ENCODE data around the gene PRKCI. TPM values are rescaled to one million over a fixed set of nuclear protein-coding genes. Genes with fewer than 3 reads are reported as not detected.

PRKCI gene
- total and polyA plus RNA-seq, 4 donors = 3.2 to 12.7 (median 8.7) TPM

- no peak for TF ChIP-seq RXRA (IDR thresholded peaks at IDR 0.05)
- no peak for TF ChIP-seq FOXA1 (IDR thresholded peaks at IDR 0.05)
- TF ChIP-seq SP1 (IDR thresholded peaks at IDR 0.05) = no peak
- TF ChIP-seq RAD21 (IDR thresholded peaks at IDR 0.05) = no peak
- no peak for TF ChIP-seq JUND (IDR thresholded peaks at IDR 0.05)
- no peak for TF ChIP-seq ZBTB33 (IDR thresholded peaks at IDR 0.05)
- no peak overlapping the region for H3K9ac ChIP-seq (ENCODE audit: low read depth in 1 of 2, low read length in 2 of 2)
- H3K9me3 ChIP-seq (ENCODE audit: control insufficient read depth in 4 of 4, low read length in 3 of 4) = no peaks in the 10 kb centered on the region
- no peak overlapping the region for H3K4me3 ChIP-seq (ENCODE audit: low read depth in 1 of 3, low read length in 3 of 3)
- no peaks in the 10 kb centered on the region for H3K36me3 ChIP-seq (ENCODE audit: control insufficient read depth in 4 of 4, insufficient read depth in 3 of 4, low read depth in 1 of 4, low read length in 3 of 4)
- no peaks in the 10 kb centered on the region for H3K27me3 ChIP-seq (ENCODE audit: control insufficient read depth in 4 of 4, insufficient read depth in 4 of 4, low read length in 3 of 4)
- no peak overlapping the region for H3K27ac ChIP-seq (ENCODE audit: low read depth in 1 of 2, low read length in 2 of 2)
- DNase-seq (ENCODE audit: low spot score) = no peak
- peaks cover 9 to 44% (median 37%) of the 10 kb centered on the region in 4 donors for H3K4me1 ChIP-seq (ENCODE audit: control insufficient read depth in 4 of 4, insufficient read depth in 4 of 4, low read length in 3 of 4)
Observed at GRCh38 chr3:170353485-170353884, 131.3 kb downstream of the PRKCI start.

GRCh38 chr3:170354760-170355159, 132.5 kb downstream of the PRKCI start:
- no peaks in the 10 kb centered on the region for H3K9me3 ChIP-seq (ENCODE audit: control insufficient read depth in 4 of 4, low read length in 3 of 4)
- peaks cover 8 to 39% (median 27%) of the 10 kb centered on the region in 4 donors for H3K4me1 ChIP-seq (ENCODE audit: control insufficient read depth in 4 of 4, insufficient read depth in 4 of 4, low read length in 3 of 4)
- no peak for DNase-seq (ENCODE audit: low spot score)
- no peaks in the 10 kb centered on the region for H3K27me3 ChIP-seq (ENCODE audit: control insufficient read depth in 4 of 4, insufficient read depth in 4 of 4, low read length in 3 of 4)
- TF ChIP-seq EGR1 (IDR thresholded peaks at IDR 0.05; ENCODE audit: low read depth in 2 of 2) = no peak
- TF ChIP-seq JUND (IDR thresholded peaks at IDR 0.05) = no peak
- TF ChIP-seq HNF4A (conservative IDR thresholded peaks at IDR 0.05) = no peak
- no peak for TF ChIP-seq TAF1 (conservative IDR thresholded peaks at IDR 0.05)
- TF ChIP-seq ATF3 (IDR thresholded peaks at IDR 0.05) = no peak
- TF ChIP-seq CTCF (IDR thresholded peaks at IDR 0.05; ENCODE audit: low read depth, low read length, missing input control) = no peak
- TF ChIP-seq ZBTB33 (IDR thresholded peaks at IDR 0.05) = no peak
- no peak for TF ChIP-seq FOXA2 (IDR thresholded peaks at IDR 0.05)
- TF ChIP-seq GABPA (IDR thresholded peaks at IDR 0.05 in 1 of 2, conservative IDR thresholded peaks at IDR 0.05 in 1 of 2) = no peak
- no peak overlapping the region for H3K4me3 ChIP-seq (ENCODE audit: low read depth in 1 of 3, low read length in 3 of 3)
- H3K36me3 ChIP-seq (ENCODE audit: control insufficient read depth in 4 of 4, insufficient read depth in 3 of 4, low read depth in 1 of 4, low read length in 3 of 4) = no peaks in the 10 kb centered on the region
- no peak overlapping the region for H3K9ac ChIP-seq (ENCODE audit: low read depth in 1 of 2, low read length in 2 of 2)
- H3K27ac ChIP-seq (ENCODE audit: low read depth in 1 of 2, low read length in 2 of 2) = no peak overlapping the region
- 91% methylated on average over 4 of the region's 4 CpGs for WGBS

Small RNAs within 50 kb of the gene (small RNA-seq; reads per million reads assigned to genes)
- not detected for gene RF00019

Other genes with a start within 250 kb of the PRKCI start
- gene GPR160, start 184.4 kb upstream of the PRKCI start, total RNA-seq = 1 to 10 TPM; 1.8 to 7.2 TPM
- gene GPR160, start 184.4 kb upstream of the PRKCI start, polyA plus RNA-seq = 1 to 10 TPM in 1 of 2 donors, under 1 TPM in 1; 0.99 to 1.6 TPM
- 10 to 100 TPM; 18.3 to 30.0 TPM for gene PHC3, start 40.7 kb upstream of the PRKCI start, total RNA-seq
- gene PHC3, start 40.7 kb upstream of the PRKCI start, polyA plus RNA-seq = 10 to 100 TPM in 1 of 2 donors, 1 to 10 TPM in 1; 3.9 to 44.7 TPM
- gene SKIL, start 135.3 kb downstream of the PRKCI start, total RNA-seq = 10 to 100 TPM; 20.0 to 43.2 TPM
- 1 to 10 TPM; 2.5 to 8.4 TPM for gene SKIL, start 135.3 kb downstream of the PRKCI start, polyA plus RNA-seq
- gene CLDN11, start 196.4 kb downstream of the PRKCI start, total RNA-seq = 1 to 10 TPM in 1 of 2 donors, under 1 TPM in 1; 0.28 to 3.3 TPM
- 1 to 10 TPM; 1.6 to 2.2 TPM for gene CLDN11, start 196.4 kb downstream of the PRKCI start, polyA plus RNA-seq